SK-N-SH treated with all-trans-retinoic acid at 6 μM for 48 hours (cell line): ENCODE results near the gene EXD3.

ENCODE experiments used
- ARNTL ChIP-seq: fragments of 450-650 bp; formaldehyde crosslinking; IDR thresholded peaks from 2 replicates; pipeline ENCODE4 v1.5.0; 2020; ENCODE audit warnings: low read depth, mild to moderate bottlenecking, moderate library complexity, borderline replicate concordance
- ESRRG ChIP-seq: fragments of 250-450 bp; sonication (Bioruptor Pico); IDR thresholded peaks from 2 replicates; pipeline ENCODE4 v1.6.1; 2021; ENCODE audit warnings: mild to moderate bottlenecking
- OSR1 ChIP-seq: fragments of 250-450 bp; sonication (Bioruptor Pico); IDR thresholded peaks from 2 replicates; pipeline ENCODE4 v1.8.0; 2022; ENCODE audit warnings: moderate library complexity, mild to moderate bottlenecking, inconsistent platforms
- PATZ1 ChIP-seq: fragments of 250-450 bp; sonication (Bioruptor Pico); IDR thresholded peaks from 2 replicates; pipeline ENCODE4 v1.8.0; 2020; ENCODE audit warnings: mild to moderate bottlenecking, moderate library complexity, borderline replicate concordance
- RARB ChIP-seq: fragments of 250-450 bp; sonication (Bioruptor Pico); IDR thresholded peaks from 2 replicates; pipeline ENCODE4 v1.8.0; 2021; ENCODE audit warnings: mild to moderate bottlenecking, moderate library complexity
- SNAI2 ChIP-seq: fragments of 250-450 bp; sonication (Bioruptor Pico); IDR thresholded peaks from 2 replicates; pipeline ENCODE4 v1.5.0; 2020; ENCODE audit warnings: mild to moderate bottlenecking, moderate library complexity
- TCF4 ChIP-seq: fragments of 250-450 bp; sonication (Bioruptor Pico); IDR thresholded peaks from 2 replicates; pipeline ENCODE4 v1.8.0; 2021; ENCODE audit warnings: mild to moderate bottlenecking, moderate library complexity, borderline replicate concordance
- TOX ChIP-seq: fragments of 250-450 bp; sonication (Bioruptor Pico); IDR thresholded peaks from 2 replicates; pipeline ENCODE4 v1.8.0; 2021; ENCODE audit warnings: mild to moderate bottlenecking, moderate library complexity, borderline replicate concordance
- ZC3H10 ChIP-seq: fragments of 250-450 bp; sonication (Bioruptor Pico); IDR thresholded peaks from 2 replicates; pipeline ENCODE4 v1.5.1; 2021; ENCODE audit warnings: mild to moderate bottlenecking, moderate library complexity
- ZFP3 ChIP-seq: fragments of 250-450 bp; sonication (Bioruptor Pico); IDR thresholded peaks from 2 replicates; pipeline ENCODE4 v1.5.0; 2020; ENCODE audit warnings: mild to moderate bottlenecking, moderate library complexity
- ZNF565 ChIP-seq: fragments of 450-650 bp; formaldehyde crosslinking; conservative IDR thresholded peaks from 2 replicates; pipeline ENCODE4 v1.5.0; 2020; ENCODE audit warnings: low read depth, mild to moderate bottlenecking, moderate library complexity
- ZNF70 ChIP-seq: fragments of 450-650 bp; formaldehyde crosslinking; IDR thresholded peaks from 2 replicates; pipeline ENCODE4 v1.5.0; 2020; ENCODE audit warnings: mild to moderate bottlenecking, moderate library complexity

- TF ChIP-seq ZFP3 (CRISPR knock-in tag) (no peak), RARB (CRISPR knock-in tag) (no peak), OSR1 (CRISPR knock-in tag) (no peak), ZNF70 (no peak), SNAI2 (CRISPR knock-in tag) (no peak), ARNTL (CRISPR knock-in tag) (no peak), TOX (CRISPR knock-in tag) (no peak), TCF4 (CRISPR knock-in tag) (no peak), ZNF565 (CRISPR knock-in tag) (no peak), ESRRG (CRISPR knock-in tag) (no peak), PATZ1 (no peak), ZC3H10 (no peak)
Measured at GRCh38 chr9:137277329-137278041, 145.5 kb downstream of the EXD3 start, which contains the start of gene TOR4A.
